ENCODE results near the gene F10.
"Not testable (repeated sequence)": the region's sequence is repeated elsewhere in the genome, so short reads cannot be mapped to it uniquely, and the experiment has no call there.

Gene F10

DNA sequence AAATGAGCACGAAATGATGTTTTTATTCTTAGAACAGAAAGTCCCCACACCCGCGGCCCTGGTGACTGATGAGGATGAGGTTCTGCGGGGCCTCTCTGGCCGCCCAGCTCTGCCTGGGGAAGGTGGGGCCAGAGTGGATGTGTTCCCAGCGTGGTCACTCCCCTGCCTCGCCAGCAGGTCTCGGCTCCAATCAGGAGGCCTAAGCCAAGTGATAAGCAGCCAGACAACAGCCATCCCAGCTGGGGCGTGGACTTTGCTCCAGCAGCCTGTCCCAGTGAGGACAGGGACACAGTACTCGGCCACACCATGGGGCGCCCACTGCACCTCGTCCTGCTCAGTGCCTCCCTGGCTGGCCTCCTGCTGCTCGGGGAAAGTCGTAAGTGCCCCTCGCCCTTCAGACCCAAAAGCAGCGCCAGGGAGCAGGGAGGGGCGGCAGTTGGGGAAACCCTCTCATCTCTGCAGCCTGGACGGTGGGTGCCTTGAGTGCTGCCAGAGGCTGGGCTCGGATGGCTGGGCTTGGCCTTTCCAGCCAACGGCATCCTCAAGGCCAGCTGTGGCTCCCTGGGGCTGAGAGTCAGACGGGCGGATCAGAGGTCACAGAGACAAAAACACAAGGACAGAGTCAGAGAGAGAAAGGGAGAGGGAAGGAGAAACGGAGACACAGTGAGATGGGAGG is at the start of gene F10:
Gene F10, plus strand, starts transcription at position 250 of the 676 bp plus-strand sequence. Its CDS starts 57 bp downstream, at position 307.
- no peak for DNase-seq

DNA sequence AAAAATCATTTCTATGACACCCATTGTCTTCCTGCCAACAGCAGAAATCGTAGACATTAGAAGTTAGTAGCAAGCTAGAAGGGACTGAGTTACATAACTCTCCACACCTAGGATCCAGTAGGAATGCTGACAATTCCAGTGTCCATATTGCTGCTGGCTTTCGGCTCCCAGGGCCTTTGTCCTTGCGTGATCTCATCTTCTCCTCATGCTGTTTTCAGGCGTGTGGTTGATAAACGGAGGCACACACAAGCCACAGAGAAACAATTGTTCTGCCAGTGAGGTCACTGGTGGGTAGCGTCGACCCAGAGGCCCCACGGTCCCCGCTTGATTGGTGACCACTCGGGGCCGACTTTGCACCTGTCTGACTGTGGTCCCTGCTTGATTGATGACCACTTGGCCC is 48.7 kb upstream of the F10 start:
- DNase-seq: no peak

DNA sequence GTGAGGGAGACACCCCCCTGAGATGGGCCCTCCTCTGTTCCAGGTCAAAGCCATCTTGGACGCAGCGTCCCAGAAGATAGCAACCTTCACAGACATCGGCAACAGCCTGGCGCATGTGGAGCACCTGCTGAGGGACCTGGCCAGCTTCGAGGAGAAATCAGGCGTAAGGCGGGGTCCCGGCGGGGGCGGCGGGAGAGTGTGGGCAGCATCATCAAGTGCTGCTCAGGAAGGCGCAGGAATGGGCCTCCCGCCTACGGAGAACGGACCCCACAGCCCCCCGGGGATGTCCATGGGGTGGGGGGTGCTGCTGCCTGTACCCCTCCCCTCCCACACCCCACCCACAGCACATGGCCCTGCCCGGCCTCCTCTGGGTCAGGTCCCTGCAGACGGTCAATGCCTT is 48.2 kb upstream of the F10 start:
- DNase-seq: no peak

DNA sequence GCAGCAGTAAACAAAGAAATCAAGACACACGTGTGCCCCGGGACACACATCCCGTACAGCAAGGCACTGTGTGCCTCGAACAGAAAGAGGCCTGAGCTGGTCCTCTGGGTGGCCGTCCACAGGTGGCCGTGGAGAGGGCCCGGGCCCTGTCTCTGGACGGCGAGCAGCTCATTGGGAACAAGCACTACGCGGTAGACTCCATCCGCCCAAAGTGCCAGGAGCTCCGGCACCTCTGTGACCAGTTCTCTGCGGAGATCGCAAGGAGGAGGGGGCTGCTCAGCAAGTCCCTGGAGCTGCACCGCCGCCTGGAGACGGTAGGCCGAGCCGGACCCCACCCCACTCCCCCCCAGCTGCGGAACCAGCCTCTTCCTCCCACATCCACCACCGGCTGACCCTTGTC is 47.7 kb upstream of the F10 start:
- DNase-seq: no peak

DNA sequence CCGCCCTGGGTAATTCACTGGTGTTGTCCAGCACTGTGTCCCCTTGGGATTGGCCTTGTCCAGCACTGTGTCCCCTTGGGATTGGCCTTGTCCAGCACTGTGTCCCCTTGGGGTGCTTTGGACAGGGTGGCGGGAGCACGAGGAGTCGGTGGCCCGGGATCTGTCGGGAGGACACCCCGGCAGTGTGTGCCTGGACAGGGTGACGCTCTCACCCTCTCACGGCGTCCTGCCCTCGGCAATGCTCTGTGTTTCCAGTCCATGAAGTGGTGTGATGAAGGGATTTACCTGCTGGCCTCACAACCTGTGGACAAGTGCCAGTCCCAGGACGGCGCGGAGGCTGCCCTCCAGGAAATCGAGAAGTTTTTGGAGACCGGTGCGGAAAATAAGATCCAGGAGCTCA is 46.9 kb upstream of the F10 start:
- DNase-seq: no peak

DNA sequence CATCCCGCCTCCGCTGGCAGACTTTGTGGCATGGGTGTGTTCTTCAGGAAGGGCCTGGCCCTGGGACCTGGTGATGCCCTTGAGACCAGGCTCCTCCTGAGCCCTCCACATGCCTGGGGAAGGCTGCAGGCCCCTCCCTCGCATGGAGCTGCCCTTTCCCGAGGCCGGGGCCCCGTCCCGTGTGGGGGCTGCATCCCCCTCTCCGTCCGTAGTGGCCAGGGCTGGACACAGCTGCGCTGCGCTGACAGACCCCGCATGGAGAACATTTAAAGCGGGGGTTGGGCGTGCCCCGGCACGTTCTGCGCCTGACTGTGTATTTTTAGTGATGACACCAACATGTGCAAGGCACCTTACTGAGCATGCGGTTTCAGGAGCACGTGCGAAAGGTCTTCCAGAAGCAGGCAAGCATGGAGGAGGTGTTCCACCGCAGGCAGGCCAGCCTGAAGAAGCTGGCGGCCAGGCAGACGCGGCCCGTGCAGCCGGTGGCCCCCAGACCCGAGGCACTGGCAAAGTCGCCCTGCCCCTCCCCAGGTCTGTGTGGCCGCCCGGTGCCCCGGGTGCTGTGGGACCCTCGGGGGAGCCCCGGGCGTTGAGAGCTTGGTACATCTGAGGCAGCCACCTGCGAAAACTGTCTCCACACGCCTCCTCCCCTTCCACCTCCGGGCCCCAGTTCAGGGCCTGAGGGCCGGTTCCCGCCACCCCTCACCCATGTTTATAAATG is 45.8 kb upstream of the F10 start:
- DNase-seq: no peak

DNA sequence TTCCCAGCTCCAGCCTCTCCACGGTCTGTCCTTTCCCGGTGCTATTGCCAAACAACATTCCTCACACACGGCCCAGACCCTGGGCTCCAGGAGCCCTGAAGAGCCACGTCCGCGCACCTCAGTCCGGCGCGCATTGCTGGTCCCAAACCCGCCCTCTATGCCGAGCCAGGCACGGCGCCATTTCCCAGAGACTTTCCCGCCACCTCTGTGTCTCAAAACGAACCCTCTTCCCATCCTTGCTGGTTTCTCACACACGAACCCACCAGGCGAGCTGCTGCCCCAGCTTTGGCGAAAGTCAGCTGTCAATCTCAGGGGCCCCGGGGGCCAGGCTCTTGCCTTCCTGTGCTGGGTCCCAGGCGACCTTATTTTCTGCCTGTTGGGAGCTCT is 45.0 kb upstream of the F10 start:
- no peak for DNase-seq

DNA sequence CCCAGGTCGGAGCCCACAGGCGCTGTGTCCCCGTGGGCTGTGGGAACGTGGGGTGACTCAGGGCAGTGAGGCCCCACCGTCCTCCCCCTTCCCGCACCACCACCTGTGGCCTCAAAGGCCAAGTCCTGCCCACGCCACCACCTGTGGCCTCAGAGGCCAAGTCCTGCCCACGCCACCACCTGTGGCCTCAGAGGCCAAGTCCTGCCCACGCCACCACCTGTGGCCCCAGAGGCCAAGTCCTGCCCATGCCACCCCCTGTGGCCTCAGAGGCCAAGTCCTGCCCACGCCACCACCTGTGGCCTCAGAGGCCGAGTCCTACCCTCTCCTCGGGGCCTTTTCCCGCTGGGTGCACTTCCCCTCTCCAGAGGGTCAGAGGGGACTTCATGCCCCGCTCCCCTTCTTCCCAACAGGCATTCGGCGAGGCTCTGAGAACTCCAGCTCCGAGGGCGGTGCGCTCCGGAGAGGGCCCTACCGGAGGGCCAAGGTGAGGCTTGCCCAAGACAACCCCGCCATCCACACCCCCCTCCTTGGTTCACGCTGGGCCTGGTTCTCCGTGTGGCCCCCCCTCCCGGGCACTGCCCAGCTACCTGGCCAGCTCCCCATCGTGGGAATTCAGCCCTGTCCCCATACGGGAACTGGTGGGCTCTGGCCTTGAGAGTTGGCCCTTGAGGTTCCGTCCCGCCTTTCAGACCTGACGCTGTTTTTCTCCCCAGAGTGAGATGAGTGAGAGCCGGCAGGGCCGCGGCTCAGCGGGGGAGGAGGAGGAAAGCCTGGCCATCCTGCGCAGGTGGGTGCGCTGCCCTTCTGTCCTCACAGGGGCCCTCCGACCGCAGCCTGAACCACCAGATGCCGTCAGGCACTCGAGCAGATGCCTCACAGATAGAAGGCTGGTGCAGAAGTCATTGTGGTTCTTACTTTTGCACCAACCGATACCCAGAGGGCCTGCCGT is 44.4 kb upstream of the F10 start:
- DNase-seq: no peak

DNA sequence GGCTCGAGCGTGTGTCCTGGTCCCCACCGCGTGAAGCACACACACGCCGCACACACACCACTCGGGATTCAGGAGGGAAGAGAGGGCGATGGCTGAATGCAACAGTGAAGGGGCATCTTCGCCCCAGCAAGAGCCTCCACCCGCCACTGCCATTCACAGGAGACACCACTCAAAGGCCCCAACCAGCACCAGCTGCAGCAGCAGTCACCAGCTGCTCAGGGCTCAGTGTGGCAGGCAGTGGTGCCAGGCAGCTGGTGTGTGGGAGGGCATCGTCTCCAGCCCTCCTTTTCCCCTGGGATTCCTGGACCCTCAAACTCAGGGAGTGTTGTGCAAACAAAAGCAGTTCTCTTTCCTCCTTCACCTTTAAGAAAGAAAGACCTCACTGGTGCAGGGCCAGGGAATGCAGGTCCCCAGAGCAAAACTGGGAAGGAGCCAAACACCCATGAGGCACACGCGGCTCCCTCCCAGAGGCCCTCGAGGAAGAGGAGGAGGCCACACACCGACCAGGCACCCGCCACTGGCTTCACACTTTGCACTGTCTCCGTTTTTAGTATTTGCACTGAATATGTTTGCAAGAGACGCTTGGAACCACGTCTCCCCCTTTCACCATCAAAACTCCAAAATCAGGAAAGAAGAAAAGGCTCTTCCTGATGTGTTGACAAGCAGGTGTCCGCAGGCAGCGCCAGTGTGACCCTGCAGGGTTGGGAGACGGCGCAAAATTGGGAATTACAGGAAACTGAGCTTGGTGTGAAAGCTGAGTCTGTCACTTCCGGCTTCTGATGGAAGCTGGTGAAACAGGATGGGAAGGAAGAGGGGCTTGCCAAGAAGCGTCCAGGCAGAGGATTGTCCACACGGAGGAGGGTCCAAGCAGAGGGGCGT is 43.5 kb upstream of the F10 start:
- DNase-seq: no peak

DNA sequence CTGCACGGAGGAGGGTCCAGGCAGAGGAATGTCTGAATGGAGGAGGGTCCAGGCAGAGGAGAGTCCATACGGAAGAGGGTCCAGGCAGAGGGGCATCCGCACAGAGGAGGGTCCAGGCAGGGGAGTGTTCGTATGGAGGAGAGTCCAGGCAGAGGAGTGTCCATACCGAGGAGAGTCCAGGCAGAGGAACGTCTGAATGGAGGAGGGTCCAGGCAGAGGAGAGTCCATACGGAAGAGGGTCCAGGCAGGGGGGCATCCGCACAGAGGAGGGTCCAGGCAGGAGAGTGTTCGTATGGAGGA is 42.9 kb upstream of the F10 start:
- DNase-seq: not testable (repeated sequence)

DNA sequence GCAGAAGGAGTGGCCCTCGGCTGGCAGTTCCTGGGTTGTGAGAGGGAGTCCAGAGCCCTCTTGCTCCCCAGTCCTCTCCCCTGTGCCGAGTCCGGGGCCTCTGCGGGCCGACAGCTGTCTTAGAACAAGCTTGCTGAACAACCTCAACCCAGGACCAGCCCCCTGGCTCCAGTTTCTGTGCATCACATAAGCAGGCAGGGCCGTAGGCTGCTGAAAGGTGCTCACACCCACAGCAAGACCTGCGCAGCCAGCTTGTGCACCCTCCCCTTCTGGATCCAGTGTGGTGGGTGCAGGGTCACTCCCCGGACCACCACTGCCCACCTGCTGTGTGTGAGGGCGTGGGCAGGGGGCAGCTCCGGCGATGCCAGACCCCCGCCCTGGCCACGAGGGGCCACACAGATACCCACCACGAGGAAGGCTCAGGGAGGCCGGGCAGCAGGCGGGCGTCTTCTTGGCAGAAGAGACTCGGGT is 42.2 kb upstream of the F10 start:
- no peak for DNase-seq

DNA sequence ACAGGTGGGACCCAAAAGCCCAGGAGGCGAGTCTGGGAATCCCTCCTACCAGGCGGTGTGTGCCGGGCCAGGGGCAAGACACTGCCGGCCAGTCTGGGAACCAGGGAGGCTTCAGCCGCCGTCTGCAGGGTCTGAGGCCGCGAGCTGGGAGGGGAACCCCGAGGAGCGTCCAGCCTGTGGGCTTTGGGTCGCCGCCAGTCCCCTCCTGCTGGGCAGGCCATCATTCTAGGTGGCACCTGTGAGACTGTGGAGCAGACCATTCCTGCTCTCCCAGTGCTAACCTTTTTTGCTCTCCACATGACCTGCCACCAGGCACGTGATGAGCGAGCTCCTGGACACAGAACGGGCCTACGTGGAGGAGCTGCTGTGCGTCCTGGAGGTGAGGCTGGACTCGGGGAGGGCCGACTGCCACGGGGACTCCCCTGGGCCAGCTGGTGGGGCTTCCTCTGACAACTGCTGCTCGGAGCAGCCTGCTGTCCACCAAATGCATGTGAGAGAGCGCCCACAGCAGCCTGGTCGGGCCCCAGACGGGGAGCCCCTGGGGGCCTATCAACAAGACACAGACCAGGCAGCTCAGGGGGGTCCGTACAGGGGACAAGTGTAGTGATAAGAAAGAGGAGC is 41.6 kb upstream of the F10 start:
- DNase-seq: no peak

DNA sequence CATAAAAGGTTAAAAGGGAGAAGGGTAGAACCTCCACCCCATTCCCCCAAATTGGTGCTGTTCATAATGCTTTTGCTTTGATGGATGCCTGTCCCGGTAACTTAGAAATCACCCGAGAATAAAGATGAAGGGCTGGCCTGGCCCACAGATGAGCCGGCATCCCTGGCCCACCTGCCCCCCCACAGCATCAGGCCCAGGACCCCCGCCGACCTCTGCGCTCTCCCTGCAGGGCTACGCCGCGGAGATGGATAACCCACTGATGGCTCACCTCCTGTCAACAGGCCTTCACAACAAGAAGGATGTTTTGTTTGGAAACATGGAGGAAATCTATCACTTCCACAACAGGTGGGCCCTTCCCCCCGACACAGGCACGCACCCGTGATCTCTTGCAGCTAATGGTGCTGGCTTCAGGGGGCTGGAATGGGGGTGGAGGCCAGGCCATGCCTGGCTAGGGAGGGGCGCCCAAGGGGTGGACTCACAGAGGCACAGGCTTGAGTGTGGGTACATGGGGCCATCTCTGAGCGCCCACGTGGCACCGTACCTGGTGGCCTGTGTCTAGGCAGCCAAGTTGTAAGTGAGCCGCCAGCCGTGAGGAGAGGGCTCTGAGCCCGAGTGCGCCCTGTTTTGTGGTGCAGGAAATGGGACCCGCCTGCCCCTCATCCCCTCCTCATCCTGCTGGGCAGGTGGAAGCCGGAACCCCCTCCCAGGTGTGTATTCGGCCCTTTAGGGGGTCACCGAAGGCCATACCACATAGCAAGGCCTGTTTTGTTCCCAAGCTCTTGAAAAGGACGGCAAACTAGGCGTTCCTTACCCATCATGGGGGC is 40.2 kb upstream of the F10 start:
- DNase-seq: no peak

DNA sequence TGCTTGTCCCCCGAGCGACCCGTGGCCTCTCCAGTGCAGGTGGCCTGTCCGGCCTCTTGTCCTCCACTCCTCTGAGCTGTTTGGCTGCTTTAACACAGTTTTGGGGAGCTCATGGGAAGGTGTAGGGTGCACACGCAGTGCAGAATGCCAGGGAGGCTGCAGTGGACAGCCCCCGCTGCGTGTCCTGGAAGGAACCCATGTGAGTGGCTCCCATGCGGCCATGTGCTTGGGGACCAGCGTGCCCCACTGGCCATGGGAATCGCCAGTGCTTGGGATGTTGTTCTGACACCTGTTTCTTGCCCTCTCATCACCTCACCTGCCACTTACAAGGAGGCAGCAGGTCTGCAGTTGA is 39.6 kb upstream of the F10 start:
- no peak for DNase-seq

DNA sequence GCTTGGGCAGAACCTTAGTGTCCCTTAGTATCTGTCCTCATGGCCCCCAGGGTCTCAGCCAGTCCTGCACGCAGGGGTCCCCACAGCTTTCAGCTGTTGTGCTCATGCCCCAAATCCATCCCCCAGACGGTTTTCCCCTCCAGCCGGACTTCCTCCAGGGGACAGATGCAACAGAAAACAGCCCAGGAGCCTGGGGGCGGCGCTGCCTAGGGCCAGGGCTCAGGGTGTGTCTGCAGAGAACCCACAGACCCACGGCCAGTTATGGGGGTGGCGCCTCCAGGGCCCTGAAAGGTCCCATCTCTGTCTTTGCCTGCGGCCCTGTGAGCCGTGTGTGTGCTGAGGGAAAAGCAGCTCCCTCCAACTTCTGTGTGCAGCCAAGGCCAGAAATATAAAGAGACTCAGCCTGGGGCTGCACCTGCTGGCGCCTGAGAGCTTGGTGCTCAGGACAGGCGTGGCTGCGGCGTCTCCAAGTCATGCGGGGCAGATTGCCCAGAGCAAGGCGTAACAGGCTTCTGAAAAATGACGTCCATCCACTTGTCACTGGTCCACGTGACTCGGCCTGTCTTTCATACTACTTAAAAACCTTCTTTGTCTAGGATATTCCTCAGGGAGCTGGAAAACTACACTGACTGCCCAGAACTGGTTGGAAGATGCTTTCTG is 39.1 kb upstream of the F10 start:
- DNase-seq: no peak

DNA sequence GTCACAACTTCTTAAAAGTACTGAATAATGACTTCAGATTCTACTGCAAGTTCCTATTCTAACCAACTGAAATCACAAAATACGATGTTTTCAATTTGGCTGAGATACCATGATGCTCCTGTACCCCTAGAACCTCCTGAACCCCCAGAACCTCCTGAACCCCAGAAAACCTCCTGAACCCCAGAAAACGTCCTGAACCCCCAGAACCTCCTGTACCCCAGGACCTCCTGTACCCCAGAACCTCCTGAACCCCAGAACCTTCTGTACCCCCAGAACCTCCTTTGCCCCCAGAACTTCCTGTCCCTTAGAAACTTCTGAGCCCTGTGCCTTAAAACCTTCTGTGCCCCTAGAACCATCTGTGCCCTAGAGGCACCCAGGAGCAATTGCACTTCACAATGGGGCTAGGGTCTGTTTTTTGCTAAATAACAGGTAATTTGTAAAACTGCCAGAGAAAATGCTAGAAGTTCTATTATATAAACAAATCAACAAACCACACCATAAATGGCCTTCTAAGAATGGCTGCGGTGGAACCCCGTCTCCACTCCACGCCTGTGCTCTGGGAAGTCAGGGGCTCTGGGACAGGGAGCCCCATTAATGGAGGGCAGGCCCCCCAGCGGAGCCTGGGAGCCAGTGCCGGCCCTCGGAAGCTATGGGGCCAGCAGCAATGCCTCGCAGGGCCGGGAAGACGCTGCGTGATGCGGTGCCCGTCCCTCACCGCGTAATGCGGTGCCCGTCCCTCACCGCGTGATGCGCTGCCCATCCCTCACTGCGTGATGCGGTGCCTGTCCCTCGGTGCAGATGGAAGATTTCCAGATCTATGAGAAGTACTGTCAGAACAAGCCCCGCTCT is 38.3 kb upstream of the F10 start:
- no peak for DNase-seq

DNA sequence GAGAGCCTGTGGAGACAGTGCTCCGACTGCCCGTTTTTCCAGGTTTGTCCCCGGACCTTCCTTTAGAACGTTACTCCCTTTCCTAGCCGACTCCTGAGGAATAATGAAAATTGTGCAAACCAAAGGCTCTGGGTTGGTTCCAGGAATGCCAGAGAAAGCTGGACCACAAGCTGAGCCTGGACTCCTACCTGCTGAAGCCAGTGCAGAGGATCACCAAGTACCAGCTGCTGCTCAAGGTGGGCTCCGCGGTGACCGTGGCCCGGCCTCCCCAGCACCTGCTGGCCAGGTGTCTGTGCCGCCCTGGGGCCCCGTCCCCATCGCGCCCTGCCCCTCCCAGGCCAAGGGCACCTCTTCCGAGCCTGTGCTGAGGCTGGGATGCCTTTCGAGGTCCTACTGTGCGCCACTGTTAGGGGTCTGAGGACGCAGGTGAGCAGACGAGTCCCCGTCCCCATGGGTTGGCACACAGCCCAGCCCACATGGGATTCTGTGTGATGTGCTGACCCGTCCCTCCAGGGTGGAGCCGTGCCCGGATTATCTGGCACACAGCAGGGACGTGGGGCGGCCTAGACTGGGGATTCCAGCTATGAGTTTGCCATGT is 37.6 kb upstream of the F10 start:
- DNase-seq: no peak

DNA sequence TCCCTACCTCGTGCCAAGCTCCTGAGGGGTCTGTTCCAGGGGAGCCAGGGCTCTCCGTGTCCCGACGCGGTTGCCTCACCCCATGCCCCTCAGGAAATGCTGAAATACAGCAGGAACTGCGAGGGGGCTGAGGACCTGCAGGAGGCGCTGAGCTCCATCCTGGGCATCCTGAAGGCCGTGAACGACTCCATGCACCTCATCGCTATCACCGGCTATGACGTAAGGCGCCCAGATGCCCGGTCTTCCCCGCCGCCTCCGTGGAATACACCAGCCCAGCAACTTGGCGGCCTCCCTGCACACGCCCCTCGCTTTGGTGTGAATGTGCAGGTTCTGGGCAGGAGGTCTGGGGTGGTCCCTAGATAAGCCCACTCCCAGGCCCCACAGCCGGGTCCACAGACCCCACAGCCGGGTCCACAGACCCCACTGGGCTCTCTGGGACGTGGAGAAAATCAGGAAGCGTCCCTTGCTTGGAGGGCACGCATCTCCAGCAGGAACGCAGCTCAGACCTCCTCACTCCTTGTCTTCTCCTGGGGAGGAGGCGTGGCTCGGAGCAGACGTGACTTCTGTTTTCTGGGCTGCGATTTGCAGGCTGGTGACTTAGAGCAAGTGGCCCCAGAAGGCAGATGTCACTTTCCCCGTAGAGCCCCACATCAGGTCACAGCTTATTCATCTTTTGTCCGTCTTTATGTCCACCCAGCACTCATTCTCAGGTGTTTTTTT is 36.4 kb upstream of the F10 start:
- DNase-seq: no peak
